NCI-H1436 (cell line): Measurements from ENCODE around the gene NGRN.
"Not testable (repeated sequence)": the region's sequence is repeated elsewhere in the genome, so short reads cannot be mapped to it uniquely, and the experiment has no call there.

Source experiments
- DNase-seq: peaks from one replicate; lab custom pipeline; 2025; lab: John Stamatoyannopoulos, UW

Gene NGRN

DNA sequence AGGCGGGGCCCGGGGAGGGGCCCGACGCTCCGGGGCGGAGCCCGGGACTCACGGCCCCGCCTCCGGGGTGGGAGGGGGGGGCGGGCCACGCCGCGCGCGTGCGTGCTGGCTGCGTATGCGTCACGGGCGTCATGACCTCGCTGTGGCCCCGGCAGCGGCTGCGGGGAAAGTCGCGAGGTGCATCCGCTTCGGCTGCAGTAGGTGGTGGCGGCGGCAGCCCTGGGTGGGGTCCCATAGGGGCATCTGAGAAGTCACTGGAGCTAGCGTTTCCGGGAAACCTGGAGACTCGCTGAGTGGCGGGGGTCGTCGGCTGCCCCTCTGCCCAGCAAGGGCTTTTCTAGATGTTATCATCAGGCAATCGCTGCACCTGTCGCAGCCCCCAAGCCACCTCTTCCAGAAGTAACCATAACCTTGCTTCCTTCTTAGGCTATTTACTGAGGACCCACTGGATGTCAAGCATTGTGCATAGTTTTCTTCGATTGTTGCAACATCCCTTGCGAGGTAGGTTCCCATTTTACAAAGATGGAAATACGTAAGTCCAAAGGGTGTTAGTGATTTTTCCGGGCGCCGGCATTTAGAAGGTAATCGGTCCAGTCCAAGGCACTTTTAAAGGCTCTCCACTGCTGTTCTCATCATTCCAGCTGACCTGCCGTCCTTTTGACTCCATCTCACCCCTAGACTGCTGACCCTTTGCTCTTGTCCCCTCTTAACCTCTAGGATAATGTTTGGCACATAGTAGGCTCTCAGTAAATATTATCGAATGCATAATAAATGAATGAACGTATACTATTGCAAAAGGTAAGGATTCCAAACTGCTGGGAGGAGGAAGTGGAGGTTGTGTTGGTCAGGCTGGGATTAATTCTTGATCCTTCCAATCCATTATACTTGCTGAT lies 31.1 kb upstream of the NGRN start, which contains the start of gene GDPGP1:
GDPGP1 (plus strand) TSS at position 114 of the 893 bp plus-strand sequence. CDS start 6,700 bp downstream, outside the sequence.
- no peak for DNase-seq

DNA sequence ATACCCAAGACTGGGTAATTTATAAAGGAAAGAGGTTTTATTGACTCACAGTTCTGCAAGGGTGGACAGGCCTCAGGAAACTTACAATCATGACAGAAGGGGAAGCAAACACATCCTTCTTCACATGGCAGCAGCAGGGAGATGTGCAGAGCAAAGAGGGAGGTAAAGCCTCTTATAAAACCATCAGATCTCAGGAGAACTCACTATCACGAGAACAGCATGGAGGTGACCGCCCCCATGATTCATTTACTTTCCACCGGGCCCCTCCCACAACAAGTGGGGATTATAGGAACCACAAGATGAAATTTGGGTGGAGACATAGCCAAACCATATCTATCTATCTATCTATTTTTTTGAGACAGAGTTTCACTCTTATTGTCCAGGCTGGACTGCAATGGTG lies 26.1 kb upstream of the NGRN start:
- DNase-seq: no peak

DNA sequence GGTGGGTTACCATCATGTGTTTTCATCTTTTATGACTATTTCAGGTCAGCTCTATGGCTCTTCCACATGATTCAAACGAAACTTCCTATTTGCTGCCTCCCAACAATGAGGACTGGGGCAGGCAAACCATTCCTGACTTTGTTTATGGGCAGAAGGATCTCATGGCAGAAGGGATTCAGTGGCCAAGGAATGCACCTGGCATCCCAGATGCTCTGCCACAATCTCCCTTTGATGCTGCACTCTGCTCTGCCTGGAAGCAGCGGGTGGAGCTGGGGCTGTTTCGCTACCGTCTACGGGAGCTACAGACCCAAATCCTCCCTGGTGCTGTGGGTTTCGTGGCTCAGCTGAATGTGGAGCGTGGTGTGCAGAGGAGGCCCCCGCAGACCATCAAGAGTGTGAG lies 24.6 kb upstream of the NGRN start:
- no peak for DNase-seq

DNA sequence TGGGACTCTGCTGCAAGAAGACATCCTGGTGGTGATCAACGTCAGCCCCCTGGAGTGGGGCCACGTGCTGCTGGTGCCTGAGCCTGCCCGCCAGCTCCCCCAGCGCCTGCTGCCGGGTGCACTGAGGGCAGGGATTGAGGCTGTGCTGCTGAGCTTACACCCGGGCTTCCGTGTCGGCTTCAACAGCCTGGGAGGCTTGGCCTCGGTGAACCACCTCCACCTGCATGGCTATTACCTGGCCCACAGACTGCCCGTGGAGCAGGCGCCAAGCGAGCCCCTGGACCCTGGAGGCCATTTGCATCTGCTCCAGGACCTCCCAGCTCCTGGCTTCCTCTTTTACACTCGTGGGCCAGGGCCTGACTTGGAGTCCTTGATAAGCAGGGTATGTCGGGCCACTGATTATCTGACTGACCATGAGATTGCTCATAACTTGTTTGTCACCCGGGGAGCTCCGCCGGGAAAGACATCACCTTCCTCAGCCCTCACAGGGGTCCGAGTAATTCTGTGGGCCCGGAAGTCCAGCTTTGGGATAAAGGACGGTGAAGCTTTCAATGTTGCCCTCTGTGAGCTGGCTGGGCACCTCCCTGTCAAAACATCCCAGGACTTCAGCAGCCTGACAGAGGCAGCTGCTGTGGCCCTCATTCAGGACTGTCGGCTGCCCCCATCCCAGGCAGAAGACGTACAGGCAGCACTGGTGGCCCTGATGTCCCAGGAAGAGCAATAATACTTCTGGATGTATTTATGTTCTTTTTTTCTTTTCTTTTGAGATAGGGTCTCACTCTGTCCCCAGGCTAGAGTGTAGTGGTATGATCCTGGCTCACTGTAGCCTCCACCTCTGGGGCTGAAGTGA lies 23.9 kb upstream of the NGRN start:
- DNase-seq: no peak

DNA sequence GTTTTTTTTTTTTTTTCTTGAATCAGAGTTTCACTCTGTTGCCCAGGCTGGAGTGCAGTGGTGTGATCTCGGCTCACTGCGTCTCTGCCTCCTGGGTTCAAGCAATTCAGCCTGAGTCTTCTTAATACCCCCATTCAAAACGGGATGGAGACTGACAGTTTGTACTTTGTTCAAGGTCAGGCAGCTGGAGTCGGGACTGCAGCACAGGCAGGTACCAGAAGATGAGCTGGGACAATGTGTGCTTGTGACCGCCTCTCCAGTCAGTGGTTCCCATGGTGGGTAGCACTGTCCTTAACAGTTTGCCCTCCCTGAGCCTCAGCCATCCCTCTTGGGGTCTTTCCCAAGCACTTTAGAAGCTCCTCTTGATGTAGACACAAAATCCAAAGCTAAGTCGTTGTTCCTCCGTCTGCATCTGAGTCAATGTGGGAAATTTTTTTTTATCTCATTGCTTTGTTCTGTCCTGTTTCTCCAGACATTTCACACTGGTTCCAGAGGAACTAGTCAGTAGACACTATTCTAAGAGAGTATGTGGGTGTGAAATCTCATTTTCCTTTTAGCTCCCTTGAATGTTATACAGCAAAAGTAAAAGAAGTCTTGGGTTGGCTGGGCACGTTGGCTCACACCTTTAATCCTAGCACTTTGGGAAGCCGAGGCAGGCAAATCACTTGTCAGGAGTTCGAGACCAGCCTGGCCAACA lies 21.4 kb upstream of the NGRN start:
- no peak for DNase-seq

DNA sequence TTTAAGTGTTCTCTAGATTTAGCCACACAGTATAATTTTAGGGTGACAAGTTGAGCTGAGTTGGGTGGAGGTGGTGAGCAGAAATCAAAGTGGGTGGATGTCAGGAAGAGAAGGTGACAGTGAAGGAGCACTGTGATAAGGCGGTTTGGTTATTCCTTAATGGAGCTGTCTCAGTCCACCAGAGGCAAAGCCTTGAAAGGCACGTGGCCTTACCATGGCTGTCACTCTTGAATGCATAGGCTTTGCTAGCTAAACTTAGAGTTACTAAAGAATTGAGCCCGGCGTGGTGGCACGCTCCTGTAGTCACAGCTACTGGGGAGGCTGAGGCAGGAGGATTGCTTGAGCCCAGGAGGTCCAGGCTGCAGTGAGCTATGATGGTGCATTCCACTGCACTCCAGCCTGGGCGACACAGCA lies 16.7 kb upstream of the NGRN start:
- no peak for DNase-seq

DNA sequence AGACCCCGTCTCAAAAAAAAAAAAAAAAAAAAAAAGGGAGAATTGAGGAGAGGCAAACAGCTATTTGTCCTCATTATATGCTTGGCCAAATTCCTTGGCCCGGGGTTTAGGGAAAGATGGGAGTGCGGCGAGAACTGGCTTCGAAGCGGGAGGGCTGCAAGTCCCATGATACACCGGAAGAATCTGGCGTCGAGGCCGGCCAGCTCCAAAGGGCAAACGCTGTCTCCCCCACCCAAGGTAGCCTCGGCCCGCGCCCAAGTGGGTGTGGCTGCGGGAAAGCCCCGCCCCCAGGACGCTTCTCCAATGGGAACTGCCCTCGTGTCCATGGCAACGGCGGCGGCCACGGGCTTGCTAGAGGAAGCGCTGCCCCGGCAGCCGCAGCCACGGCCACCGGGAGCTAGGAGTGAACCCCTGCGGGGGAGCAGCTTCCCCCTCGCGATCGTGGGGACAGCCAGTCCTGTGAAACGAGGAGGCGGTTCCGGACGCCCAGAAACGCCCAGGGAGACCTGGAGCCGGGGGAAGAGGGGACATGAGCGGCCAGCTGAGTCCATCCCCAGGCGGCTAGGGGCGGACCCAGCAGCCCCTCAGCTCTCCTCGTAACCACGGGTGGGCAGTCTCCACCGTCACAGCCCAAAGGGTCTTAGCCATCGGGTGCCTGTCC lies 16.1 kb upstream of the NGRN start, which contains the start of gene TTLL13:
TTLL13 (plus strand) TSS at position 354 of the 661 bp plus-strand sequence. CDS start 1,075 bp downstream, outside the sequence.
- peak; percentile 87 for DNase-seq

DNA sequence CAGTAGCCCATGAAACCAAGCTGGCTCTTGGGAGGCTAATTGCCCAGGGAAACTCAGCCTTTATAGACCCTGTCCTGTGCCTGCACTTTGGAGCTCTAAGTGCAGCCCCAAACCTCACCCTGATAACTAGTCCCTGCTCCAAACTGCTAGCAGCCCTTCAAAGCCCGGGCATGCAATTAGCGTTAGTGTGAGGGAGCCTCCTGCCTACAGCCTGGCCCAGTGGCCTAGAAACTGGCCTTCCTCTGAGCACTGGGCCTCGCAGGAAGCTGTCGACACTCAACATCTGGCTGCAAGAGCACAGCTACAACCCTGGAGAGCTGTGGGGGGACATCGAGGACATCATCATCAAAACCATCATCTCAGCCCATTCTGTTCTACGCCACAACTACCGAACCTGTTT lies 7.7 kb upstream of the NGRN start:
- DNase-seq: no peak

DNA sequence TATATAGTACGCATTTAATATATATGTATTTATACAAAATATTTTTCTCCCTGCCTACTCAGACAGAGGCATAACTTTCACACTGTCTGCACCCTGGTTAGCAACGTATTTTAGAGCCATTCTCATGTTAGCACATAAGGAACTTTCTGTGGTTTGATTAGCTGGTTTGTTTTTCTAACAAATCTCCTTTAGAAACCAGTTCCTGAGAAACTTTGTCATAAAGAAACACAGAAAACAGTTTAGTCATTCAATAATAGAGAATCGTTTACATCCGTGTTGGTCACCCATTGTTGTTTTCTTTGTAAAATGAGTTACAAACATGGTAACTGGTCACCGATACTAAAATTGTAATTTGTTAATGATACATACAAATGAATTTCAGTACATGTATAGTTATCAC lies 5.9 kb upstream of the NGRN start:
- no peak for DNase-seq

DNA sequence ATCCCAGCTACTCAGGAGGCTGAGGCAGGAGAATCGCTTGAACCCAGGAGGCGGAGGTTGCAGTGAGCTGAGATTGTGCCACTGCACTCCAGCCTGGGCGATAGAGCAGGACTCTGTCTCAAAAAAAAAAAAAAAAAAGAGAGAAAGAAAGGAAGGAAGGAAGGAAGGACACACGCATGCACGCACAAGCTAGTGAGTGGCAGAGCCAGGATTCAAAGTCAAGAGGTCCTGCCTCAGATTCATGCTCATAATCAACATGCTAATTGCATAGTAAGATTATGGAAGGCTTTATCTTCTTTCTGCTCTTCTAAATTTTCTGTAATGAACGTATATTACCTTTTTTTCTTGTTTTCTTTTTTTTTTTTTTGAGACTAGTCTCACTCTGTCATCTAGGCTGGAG lies 4.7 kb upstream of the NGRN start:
- not testable (repeated sequence) for DNase-seq

DNA sequence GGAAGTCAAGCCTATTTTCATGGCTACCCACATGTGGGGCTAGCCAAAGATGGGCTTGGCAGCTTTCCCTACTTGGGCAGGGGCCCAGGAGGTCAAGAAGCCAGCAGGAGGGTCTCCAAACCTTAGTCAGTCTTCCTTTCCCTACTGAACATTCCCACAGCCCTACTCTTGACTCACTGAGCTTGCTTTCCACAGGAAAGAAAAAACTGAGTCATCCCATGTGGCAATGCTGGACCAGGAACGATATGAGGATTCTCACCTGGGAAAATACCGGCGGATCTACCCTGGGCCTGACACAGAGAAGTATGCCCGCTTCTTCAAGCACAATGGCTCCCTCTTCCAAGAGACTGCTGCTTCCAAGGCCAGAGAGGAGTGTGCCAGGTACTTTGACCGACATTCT lies 3.7 kb upstream of the NGRN start:
- DNase-seq: no peak

DNA sequence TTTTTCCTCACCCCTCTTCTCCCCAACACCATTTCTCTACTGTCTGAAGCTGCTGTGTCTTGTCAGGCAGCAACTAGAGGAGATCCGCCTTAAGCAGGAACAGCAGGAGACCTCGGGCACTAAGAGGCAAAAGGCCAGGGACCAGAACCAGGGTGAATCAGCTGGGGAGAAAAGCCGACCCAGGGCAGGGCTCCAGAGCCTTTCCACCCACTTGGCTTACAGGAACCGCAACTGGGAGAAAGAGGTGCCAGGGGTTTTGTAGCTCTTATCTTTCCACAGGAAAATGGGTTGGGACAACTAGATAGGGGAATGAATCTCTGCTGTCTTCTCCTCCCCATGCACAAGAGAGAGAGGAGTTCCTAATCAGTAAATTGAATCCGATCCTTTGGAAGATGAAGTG lies 3.0 kb upstream of the NGRN start:
- no peak for DNase-seq

DNA sequence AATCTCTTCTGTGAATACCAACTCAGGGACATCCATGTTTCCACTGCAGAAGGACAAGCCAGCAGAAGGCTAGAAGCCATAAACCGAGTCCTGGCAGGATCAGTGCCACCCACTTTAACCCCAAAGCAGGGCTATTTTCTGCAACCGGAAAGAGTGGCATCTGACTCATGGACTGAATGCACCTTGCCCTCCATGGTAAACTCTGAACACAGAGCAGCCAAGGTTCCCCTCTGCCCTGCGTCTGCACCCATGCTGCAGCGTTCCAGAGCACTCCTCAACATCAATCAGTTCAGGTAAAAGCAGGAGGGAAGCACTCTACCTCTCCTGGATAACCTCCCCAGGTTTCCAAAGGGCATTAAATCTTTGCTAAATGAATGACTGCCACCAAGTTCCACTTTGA lies 801 bp upstream of the NGRN start:
- no peak for DNase-seq

DNA sequence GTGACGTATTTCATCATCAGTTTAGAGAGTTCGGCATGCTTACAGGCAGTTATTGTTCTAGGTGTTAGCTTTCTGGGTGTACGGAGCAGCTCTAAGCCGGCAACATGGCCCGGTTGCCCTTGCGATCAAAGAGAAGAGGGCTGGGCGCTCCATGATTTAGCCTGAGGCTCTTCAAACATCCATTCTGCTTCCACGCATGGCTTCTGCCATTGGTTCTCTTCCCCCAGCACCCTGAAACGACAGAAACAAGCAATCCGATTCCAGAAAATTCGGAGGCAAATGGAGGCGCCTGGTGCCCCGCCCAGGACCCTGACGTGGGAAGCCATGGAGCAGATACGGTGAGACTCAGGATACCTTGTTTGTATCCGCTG lies 574 bp downstream of the NGRN start:
- peak; percentile 65 for DNase-seq

DNA sequence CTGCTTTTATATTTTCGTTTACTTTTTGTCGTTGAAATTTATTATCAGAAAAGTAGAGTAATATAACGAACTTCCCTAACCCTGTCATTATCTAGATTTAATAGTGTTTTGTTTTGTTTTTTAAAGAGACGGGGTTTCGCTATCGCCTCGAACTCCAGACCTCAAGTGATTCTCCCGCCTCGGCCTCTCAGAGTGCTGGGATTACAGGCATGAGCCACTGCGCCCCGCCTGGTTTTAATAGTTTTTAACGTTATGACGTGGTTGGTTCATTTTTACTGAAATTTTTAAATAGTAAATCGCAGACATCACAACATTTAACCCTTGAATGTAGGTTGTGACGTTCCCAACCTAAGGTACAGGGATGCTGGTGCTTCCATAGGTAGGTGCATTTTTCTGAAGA lies 1.0 kb downstream of the NGRN start:
- DNase-seq: no peak

DNA sequence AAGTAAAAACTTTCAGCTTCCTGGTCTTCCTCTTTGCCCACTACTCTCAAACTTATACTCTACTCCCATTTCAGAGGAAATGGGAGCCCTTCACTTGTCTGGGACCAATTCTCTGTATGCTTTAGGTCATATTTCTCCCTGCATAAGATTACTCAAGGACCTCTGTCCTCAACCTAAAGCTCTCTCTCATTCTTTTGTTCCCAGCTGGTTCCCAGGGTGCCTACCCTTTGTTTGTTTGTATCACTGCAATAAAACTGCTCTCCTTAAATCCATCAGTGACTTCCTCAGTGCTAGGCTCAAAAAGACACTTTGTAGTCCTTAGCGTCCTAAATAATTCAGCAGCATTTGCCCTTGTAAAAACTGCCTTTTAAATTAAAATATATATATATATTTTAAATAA lies 2.9 kb downstream of the NGRN start:
- DNase-seq: no peak

DNA sequence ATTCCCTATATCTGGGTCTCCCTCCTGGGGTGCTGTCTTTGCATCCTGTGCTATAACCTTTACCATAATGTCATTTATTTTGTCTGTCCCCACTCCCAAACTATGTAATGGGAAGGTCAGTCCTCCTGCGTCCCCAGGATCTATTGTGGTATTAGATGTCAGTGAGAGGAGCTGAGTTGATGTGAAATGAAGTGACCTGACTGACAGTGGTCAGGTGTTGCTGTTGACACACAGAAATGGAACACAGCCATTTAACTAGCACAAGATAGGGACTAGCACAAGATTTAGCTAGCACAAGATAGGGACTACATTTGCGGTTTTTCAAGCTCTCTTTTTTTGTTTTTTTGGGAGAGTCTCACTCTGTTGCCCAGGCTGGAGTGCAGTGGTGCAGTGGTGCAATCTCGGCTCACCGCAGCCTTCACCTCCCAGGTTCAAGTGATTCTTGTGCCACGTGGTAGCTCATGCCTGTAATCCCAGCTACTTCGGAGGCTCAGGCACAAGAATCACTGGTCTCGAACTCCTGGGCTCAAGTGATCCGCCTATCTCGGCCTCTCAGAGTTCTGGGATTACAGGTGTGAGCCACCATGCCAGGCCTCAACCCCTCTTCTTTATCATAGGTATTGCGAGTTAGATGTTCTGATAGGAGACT lies 5.2 kb downstream of the NGRN start:
- DNase-seq: no peak

DNA sequence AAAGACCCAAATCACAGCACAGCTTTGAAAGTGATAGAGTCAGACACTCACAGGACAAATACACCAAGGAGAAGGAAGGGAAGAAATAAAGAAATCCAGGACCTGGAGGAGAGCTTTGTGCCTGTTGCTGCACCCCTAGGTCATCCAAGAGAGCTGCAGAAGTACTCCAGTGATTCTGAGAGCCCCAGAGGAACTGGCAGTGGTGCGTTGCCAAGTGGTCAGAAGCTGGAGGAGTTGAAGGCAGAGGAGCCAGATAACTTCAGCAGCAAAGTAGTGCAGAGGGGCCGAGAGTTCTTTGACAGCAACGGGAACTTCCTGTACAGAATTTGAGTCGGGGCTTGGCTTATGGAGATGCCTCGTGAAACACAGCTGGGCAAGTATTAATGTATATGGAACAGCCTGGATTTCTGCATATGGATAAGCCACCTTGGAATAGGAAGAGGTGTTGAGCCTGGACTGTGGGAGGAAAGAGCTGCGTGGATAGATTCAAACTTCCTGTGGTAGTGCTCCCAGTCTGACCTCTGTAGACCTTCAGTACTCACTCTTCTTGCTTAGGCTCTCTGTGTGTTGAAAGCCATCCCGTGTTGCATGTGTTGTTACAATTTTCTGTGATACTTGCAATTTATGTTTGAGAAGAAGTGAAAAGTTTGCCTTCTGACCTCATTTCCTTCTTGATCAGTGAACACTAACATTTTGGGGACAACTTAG lies 6.1 kb downstream of the NGRN start:
- no peak for DNase-seq

DNA sequence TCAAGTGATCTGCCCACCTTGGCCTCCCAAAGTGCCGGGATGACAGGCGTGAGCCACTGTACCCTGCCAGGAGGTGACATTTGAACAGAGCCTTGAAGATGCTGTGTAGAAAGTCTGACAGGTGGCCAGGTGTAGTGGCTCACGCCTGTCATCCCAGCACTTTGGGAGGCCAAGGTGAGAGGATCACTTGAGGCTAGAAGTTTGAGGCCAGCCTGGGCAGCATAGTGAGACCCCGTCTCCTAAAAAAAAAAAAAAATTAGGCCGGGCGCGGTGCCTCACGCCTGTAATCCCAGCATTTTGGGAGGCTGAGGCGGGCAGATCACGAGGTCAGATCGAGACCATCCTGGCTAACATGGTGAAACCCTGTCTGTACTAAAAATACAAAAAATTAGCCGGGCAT lies 13.0 kb downstream of the NGRN start:
- not testable (repeated sequence) for DNase-seq

DNA sequence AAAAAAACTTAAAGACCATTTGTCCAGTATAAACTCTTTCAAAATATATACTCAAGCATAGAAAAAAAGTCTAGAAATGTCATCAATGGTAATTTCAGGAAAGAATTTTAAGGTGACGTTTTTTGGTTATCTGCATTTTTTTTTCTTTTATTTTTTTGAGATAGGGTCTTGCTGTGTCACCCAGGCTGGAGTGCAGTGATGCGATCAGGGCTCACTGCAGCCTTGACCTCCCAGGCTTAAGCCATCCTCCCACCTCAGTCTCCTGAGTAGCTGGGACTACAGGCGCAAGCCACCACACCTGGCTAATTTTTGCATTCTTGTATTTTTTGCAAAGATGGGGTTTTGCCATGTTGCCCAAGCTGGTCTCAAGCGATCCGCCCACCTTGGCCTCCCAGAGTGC lies 15.3 kb downstream of the NGRN start:
- not testable (repeated sequence) for DNase-seq

DNA sequence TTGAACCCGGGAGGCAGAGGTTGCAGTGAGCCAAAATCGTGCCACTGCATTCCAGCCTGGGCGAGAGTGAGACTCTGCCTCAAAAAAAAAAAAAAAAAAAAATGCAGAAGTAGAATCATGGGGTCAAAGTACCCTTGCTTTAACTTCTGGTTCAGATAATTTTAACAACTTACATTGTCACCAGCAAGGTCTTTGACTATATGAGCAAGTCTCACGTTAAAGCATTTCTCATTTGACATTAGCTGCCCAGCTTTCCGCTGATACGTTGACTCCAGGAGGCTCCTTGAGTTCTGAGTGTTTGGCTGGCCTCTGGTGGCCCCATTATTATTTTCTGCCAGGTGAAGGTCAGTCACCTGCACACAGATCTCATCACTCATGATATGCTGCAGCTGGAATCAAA lies 16.2 kb downstream of the NGRN start:
- not testable (repeated sequence) for DNase-seq
